Stimulated activated naive CD8-positive, alpha-beta T cell treated with anti-CD3 and anti-CD28 coated beads, Interleukin-15, amount 100 ng/mL, for 72 hours (primary cell): ENCODE results near the gene RSU1.

Experiments used
- ATAC-seq: fragments of 150-1000 bp; cut with Tn5 transposase; 2 replicates; pipeline ENCODE4 v1.10.0; 2021; ENCODE audit warnings: mild to moderate bottlenecking, moderate library complexity
- DNase-seq, 2 donors: peaks; one replicate each; pipeline ENCODE4 v3.0.0; 2021 to 2022
- H3K27ac Mint-ChIP-seq, 2 donors: one replicate each; pipeline ENCODE4 v1.8.0; 2022; ENCODE audit warnings: mild to moderate bottlenecking in 2 of 2, mixed read lengths in 2 of 2, moderate library complexity in 2 of 2
- H3K27me3 Mint-ChIP-seq: one replicate; pipeline ENCODE4 v1.8.0; 2022; ENCODE audit warnings: mixed read lengths
- H3K4me1 Mint-ChIP-seq: one replicate; pipeline ENCODE4 v1.8.0; 2022; ENCODE audit warnings: mild to moderate bottlenecking, mixed read lengths
- H3K4me3 Mint-ChIP-seq, 2 donors: one replicate each; pipeline ENCODE4 v1.8.0; 2022; ENCODE audit warnings: mild to moderate bottlenecking in 2 of 2, mixed read lengths in 2 of 2, moderate library complexity in 1 of 2
- H3K9me3 Mint-ChIP-seq, 2 donors: one replicate each; pipeline ENCODE4 v1.8.0; 2022; ENCODE audit warnings: mixed read lengths in 2 of 2

The RSU1 gene

GRCh38 chr10:16809074-16809718 is 8.0 kb downstream of the RSU1 start:
- peak; percentile 92 for ATAC-seq
- H3K9me3 Mint-ChIP-seq = peaks cover 0 to 5% of the 10 kb centered on the region in 2 donors
- no peak overlapping the region for H3K4me3 Mint-ChIP-seq
- DNase-seq = peak; percentile 49 to 64
- peaks cover 23% of the 10 kb centered on the region for H3K4me1 Mint-ChIP-seq
- H3K27ac Mint-ChIP-seq = no peak overlapping the region
- no peaks in the 10 kb centered on the region for H3K27me3 Mint-ChIP-seq

- no peak for ATAC-seq
- Mint-ChIP-seq H3K4me3 (no peak overlapping the region), H3K4me1 (peaks cover 33% of the 10 kb centered on the region), H3K27me3 (no peaks in the 10 kb centered on the region), H3K27ac (no peak overlapping the region), H3K9me3 (peaks cover 0 to 5% of the 10 kb centered on the region in 2 donors)
- no peak for DNase-seq
Observed at GRCh38 chr10:16804123-16804522, 13.1 kb downstream of the RSU1 start.

GRCh38 chr10:16803464-16803863 is 13.8 kb downstream of the RSU1 start:
- Mint-ChIP-seq H3K4me1 (peaks cover 35% of the 10 kb centered on the region), H3K4me3 (no peak overlapping the region), H3K27ac (no peak overlapping the region), H3K27me3 (no peaks in the 10 kb centered on the region), H3K9me3 (peaks cover 0 to 5% of the 10 kb centered on the region in 2 donors)
- no peak for ATAC-seq
- no peak for DNase-seq

- ATAC-seq = peak; percentile 66
- peaks cover 44% of the 10 kb centered on the region for H3K4me1 Mint-ChIP-seq
Observed at GRCh38 chr10:16799621-16800020, 17.6 kb downstream of the RSU1 start.

GRCh38 chr10:16798571-16798970 is 18.7 kb downstream of the RSU1 start:
- H3K4me3 Mint-ChIP-seq = no peak overlapping the region
- ATAC-seq = no peak
- H3K4me1 Mint-ChIP-seq = peaks cover 44% of the 10 kb centered on the region
- H3K9me3 Mint-ChIP-seq = peaks cover 0 to under 1% of the 10 kb centered on the region in 2 donors
- H3K27ac Mint-ChIP-seq = no peak overlapping the region
- H3K27me3 Mint-ChIP-seq = no peaks in the 10 kb centered on the region
- DNase-seq = no peak

More at GRCh38 chr10:16799621-16800020, 17.6 kb downstream of the RSU1 start:
- no peaks in the 10 kb centered on the region for H3K27me3 Mint-ChIP-seq
- H3K4me3 Mint-ChIP-seq = peak overlapping the region in 1 of 2 donors; percentile 57
- peaks cover 0 to 3% of the 10 kb centered on the region in 2 donors for H3K9me3 Mint-ChIP-seq
- peak in 1 of 2 donors; percentile 29 for DNase-seq
- peak overlapping the region in 1 of 2 donors; percentile 43 for H3K27ac Mint-ChIP-seq

GRCh38 chr10:16795410-16796073 is 21.7 kb downstream of the RSU1 start:
- ATAC-seq = no peak
- no peak for DNase-seq
- peaks cover 0 to 8% of the 10 kb centered on the region in 2 donors for H3K9me3 Mint-ChIP-seq
- peaks cover 35% of the 10 kb centered on the region for H3K4me1 Mint-ChIP-seq
- H3K27me3 Mint-ChIP-seq = no peaks in the 10 kb centered on the region
- no peak overlapping the region for H3K27ac Mint-ChIP-seq
- no peak overlapping the region for H3K4me3 Mint-ChIP-seq

- ATAC-seq = no peak
- Mint-ChIP-seq H3K27me3 (no peaks in the 10 kb centered on the region), H3K4me1 (peaks cover 35% of the 10 kb centered on the region), H3K4me3 (no peak overlapping the region), H3K27ac (no peak overlapping the region), H3K9me3 (peaks cover 0 to 14% of the 10 kb centered on the region in 2 donors)
- no peak for DNase-seq
Observed at GRCh38 chr10:16794005-16794404, 23.2 kb downstream of the RSU1 start.

GRCh38 chr10:16792675-16793074 is 24.5 kb downstream of the RSU1 start:
- Mint-ChIP-seq H3K4me1 (peaks cover 39% of the 10 kb centered on the region), H3K27me3 (no peaks in the 10 kb centered on the region), H3K9me3 (peaks cover 0 to 14% of the 10 kb centered on the region in 2 donors), H3K4me3 (no peak overlapping the region), H3K27ac (no peak overlapping the region)
- DNase-seq (no peak), ATAC-seq (no peak)

- Mint-ChIP-seq H3K4me1 (peaks cover 61% of the 10 kb centered on the region), H3K4me3 (no peak overlapping the region), H3K27ac (no peak overlapping the region), H3K27me3 (no peaks in the 10 kb centered on the region), H3K9me3 (peaks cover 5 to 40% of the 10 kb centered on the region in 2 donors)
- no peak for ATAC-seq
- no peak for DNase-seq
Observed at GRCh38 chr10:16789765-16790164, 27.5 kb downstream of the RSU1 start.

GRCh38 chr10:16789261-16789660 is 28.0 kb downstream of the RSU1 start:
- Mint-ChIP-seq H3K9me3 (peaks cover 7 to 45% of the 10 kb centered on the region in 2 donors), H3K27ac (peak overlapping the region; percentile 62 to 96), H3K27me3 (no peaks in the 10 kb centered on the region), H3K4me1 (peaks cover 66% of the 10 kb centered on the region), H3K4me3 (no peak overlapping the region)
- ATAC-seq (no peak), DNase-seq (no peak)

GRCh38 chr10:16788778-16789177 is 28.4 kb downstream of the RSU1 start:
- H3K27me3 Mint-ChIP-seq = no peaks in the 10 kb centered on the region

GRCh38 chr10:16788125-16788524 is 29.1 kb downstream of the RSU1 start:
- Mint-ChIP-seq H3K9me3 (peaks cover 12 to 42% of the 10 kb centered on the region in 2 donors), H3K4me3 (peak overlapping the region; percentile 69 to 71), H3K27me3 (no peaks in the 10 kb centered on the region), H3K27ac (peak overlapping the region; percentile 96 to 97), H3K4me1 (peaks cover 69% of the 10 kb centered on the region)
- DNase-seq (peak; percentile 30 to 38), ATAC-seq (peak; percentile 68)

More at GRCh38 chr10:16788778-16789177, 28.4 kb downstream of the RSU1 start:
- H3K27ac Mint-ChIP-seq = peak overlapping the region; percentile 62 to 96
- DNase-seq = no peak
- peaks cover 12 to 48% of the 10 kb centered on the region in 2 donors for H3K9me3 Mint-ChIP-seq
- ATAC-seq = no peak
- H3K4me1 Mint-ChIP-seq = peaks cover 69% of the 10 kb centered on the region
- H3K4me3 Mint-ChIP-seq = peak overlapping the region; percentile 69 to 71

- peaks cover 12 to 42% of the 10 kb centered on the region in 2 donors for H3K9me3 Mint-ChIP-seq
- no peaks in the 10 kb centered on the region for H3K27me3 Mint-ChIP-seq
- ATAC-seq = peak; percentile 98
- peaks cover 69% of the 10 kb centered on the region for H3K4me1 Mint-ChIP-seq
- peak overlapping the region; percentile 69 to 71 for H3K4me3 Mint-ChIP-seq
- H3K27ac Mint-ChIP-seq = peak overlapping the region; percentile 96 to 97
- DNase-seq = peak; percentile 57 to 72
Observed at GRCh38 chr10:16787361-16787791, 29.8 kb downstream of the RSU1 start.

GRCh38 chr10:16780338-16780880 is 36.8 kb downstream of the RSU1 start:
- no peak overlapping the region for H3K4me3 Mint-ChIP-seq
- H3K27me3 Mint-ChIP-seq = no peaks in the 10 kb centered on the region
- ATAC-seq = no peak
- H3K4me1 Mint-ChIP-seq = peaks cover 53% of the 10 kb centered on the region
- DNase-seq = no peak
- H3K9me3 Mint-ChIP-seq = peaks cover 7 to 13% of the 10 kb centered on the region in 2 donors
- no peak overlapping the region for H3K27ac Mint-ChIP-seq

GRCh38 chr10:16779384-16779915 is 37.8 kb downstream of the RSU1 start:
- Mint-ChIP-seq H3K4me3 (peak overlapping the region; percentile 8 to 50), H3K9me3 (peaks cover 5 to 6% of the 10 kb centered on the region in 2 donors), H3K4me1 (peaks cover 44% of the 10 kb centered on the region), H3K27me3 (no peaks in the 10 kb centered on the region), H3K27ac (peak overlapping the region; percentile 77 to 90)
- ATAC-seq = peak; percentile 98
- peak; percentile 50 to 78 for DNase-seq
